GM19463 (cell line): ENCODE measurements around the gene EVL.

Experiments
- ATAC-seq: cut with Tn5 transposase; IDR thresholded peaks from one replicate; pipeline ENCODE4 v1.9.1; 2021; ENCODE audit warnings: mild to moderate bottlenecking, moderate library complexity; ENCODE audit not compliant: unreplicated experiment

EVL gene

DNA sequence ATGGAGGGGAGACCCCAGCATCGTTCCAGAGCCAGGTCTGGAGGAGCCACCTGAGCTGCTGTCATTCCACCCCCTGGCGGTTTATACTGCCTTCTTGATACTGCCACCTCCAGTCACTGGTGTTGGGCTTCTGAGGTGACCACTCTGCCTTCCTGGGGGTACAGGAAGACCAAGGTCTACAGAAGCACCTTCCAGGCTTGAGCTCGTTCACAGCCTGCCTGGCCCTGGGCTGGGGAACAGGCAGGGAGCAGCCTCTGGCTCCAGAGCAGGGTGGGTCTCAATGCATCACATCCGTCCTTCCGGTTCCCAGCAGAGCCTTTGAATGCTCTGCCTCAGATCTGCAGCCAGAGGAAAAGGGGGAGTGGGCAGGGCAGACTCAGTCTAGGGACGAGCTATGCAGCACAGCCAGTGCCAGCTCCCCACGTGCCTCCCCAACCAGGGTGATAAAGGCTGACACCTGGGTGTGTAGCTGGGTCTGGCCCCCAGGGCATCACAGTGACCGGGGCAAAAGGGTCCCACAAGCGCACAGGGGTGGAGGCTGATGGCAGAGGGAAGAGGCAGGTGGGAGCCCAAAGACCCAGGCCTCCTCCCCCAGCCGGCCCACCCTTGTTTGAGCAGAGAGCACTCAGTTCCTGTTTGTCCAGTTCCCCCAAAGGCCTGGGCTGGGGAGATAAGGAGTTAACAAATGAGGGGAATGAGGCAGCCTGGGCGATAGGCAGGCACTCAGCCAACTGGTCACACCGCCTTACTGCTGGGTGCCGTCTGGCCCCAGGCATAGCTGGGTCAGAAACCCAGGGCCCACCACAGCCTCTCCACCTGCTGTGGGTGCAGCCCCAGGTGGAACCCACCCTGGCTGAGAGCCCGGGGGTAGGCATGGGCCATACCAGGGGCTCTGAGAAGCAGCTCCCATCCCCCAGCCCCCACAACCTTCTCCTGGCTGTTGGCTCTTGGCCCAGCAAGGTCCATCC is 77.1 kb downstream of the EVL start:
- no peak for ATAC-seq

DNA sequence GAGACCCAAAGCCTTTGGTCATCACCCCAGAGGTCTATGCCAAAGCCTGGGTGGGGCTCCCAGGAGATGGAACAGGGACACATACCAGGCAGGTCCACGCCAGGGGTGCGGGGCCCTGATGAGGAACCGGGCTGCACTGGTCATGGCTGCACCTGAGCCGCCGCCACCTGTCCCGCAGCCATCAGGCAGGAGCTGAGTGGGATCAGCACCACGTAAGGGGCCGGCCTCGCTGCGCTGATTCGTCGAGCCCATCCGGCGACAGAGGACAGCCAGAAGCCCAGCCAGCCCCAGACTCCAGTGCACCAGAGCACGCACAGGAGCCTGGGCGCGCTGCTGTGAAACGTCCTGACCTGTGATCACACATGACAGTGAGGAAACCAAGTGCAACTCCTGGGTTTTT is 78.3 kb downstream of the EVL start:
- no peak for ATAC-seq

DNA sequence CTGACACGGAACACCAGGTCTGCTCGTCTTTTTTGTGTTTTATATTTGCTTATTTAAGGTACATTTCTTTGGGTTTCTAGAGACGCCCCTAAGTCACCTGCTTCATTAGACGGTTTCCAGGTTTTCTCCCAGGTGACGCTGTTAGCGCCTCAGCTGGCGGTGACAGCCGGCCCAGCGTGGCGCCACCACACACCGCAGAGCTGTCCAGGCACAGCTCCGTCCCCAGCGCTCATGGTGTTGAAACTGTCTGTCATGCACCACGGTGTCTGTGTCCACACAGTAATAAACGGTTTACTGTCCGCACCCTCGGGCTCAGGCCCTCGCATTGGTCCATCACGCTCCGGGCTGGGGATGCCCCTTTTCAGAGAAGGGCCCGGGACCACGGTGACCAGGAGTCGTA is 78.7 kb downstream of the EVL start:
- no peak for ATAC-seq

DNA sequence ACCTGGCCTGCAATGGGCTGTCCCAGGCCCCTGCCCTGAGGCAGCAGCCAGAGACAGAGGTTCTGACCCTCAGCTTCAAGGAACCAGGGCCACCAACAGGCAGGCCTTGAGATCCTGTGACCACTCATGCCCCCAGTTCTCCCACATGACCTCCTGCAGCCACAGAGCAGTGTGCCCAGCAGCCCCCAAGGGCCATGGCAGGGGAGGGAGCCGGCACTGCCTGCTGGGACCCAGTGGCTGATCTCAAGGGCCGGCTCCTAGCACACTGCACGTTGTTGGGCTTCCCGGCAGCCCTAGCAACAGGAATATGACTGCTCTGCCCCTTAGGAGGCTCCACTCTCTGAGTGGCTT is 79.4 kb downstream of the EVL start:
- no peak for ATAC-seq

DNA sequence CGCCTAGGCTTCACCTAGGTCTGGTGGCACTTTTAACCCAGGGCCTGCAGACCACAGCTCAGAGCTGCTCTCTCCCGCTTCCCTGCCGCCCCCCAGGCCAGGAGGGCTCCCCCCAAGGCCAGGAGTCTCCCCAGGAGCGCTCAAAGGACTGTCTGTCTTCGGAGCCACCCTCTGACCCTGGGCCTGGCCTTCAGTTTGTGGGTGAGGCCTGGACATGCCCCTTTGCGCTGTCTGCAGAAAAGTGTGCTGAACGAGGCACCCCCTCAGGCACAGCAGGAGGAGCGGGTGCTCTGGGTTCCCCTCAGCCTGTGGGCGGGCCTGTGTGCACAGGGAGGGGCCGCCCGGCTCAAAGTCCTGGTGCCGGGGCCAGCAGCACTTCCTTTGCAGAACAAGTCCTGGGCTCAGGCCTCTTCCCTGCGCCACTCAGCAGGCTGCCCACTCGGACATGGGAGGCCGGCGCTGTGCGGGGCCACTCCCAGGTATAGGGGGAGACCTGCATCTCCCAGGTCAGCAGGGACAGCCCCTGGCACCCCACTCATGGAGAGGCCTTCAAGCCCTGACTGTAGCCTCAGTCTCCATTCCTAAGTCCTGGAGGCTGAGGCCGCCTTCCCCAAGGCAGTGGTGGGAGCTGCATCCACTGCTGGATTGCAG is 79.9 kb downstream of the EVL start:
- no peak for ATAC-seq

DNA sequence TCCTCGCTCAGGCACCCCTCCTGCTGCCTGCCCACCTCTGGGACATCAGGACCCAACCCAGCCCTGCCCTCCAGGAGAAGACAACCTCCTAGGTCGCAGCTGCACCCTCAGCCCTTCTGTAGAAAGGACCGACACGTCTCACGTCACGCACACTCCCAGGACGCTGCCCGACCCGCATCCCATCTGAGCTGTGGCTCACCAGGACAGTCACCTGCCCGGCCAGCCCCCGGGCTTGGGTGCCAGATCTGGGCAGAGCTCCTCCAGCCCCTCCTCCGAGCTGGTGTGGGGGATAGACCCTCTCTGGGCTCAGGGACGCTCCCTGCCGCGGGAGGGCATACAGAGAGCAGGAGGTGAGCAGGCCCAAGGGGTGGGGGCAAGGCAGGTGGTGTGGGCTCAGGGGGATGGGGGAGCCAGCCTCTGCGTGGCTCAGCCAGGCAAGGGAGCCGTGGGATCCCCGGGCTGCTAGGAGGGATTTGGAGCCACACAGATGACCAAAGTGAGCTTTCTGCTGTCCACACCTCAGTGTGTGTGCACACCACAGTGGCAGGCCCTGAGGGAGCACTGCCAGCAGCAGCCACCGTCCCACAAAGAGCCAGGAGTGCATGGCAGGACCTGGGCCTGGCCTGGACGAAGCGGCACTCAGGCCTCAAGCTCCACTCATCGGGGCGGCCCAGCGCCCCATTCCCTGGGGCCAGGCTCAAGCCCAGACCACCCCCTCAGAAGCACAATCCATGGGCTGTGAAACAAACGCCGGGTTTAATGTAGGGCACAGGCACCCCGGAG is 80.7 kb downstream of the EVL start:
- ATAC-seq, result no peak

DNA sequence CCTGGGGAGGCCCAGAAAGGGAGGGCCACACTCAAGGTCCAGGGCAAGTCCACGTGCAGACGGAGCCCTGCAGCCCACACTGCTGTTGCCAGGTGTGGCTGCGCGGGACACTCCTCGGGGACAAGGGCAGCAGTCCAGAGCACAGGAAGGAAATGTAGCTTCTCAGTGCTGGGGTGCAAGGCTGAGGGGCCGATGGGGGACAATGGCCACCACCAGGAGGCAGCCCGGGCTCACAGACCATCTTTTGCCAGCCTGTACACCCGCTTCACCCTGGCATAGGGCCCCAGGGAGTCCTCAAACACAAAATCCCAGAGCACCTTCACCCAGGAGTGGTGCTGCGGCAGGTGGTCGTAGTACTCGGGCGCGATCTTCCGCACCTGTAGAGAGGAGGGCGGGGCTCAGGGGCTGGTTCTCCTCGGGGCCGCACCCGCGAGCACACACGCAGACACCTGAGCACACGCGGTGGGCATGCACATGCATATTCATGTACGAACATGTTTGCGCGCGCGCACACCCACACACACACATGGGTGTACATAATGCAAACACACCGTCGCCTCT is 81.4 kb downstream of the EVL start:
- ATAC-seq, result no peak

DNA sequence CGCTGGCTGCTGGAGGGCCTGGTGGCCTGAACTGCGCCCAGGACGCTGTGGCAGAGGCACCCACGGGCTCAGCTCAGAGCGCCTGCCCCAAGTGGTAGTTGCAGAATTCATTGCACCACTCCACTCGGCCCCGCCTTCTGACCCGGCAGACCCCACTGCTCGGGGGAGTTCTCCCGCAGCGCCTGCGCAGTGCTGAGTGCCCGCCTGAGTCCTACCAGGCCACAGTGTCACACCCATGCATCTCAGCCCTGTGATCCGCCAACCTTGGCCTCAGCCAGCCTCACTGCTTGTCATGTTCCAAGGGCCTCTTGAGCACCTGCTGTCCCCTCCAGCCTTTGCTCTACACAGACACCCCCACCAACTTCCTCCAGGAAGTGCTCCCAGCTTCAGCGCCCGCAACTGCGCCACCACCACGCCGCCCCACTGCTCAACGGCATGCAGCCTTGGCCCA is 82.0 kb downstream of the EVL start:
- ATAC-seq, result peak; percentile 51

DNA sequence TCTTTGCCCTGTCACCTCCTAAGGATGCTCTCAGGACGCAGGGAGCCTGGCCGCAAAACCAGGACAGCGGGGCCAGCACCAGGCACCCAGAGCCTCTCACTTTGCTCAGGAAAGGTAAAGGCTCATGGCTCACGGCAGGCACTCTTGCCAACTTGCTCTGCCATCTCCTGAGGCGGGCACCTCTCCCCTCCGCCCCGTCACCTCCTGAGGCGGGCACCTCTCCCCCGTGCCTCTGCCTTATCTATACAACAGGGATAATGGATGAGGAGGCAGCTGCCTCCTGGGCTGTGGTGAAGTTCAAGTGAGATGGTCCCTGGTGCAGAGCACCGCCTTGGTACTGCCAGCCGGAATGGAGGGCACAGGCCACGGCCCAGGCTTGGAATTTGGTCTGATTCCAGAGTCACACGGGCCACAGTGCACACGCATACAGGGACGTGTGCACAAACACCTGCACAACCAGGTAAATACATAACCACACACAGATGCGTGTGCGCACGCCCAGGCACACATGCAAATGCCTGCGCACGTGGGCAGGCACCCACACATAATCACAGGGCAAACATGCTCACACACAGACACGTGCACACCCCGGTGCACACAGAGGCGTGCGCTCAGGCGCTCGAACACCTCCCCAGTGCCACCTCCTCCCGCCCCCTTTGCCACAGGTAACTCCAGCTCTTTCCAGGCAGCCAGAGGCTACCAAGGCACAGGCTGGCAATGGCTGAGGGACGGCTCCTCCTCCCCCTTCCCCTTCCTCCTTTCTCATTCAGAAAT is 82.7 kb downstream of the EVL start:
- no peak for ATAC-seq

DNA sequence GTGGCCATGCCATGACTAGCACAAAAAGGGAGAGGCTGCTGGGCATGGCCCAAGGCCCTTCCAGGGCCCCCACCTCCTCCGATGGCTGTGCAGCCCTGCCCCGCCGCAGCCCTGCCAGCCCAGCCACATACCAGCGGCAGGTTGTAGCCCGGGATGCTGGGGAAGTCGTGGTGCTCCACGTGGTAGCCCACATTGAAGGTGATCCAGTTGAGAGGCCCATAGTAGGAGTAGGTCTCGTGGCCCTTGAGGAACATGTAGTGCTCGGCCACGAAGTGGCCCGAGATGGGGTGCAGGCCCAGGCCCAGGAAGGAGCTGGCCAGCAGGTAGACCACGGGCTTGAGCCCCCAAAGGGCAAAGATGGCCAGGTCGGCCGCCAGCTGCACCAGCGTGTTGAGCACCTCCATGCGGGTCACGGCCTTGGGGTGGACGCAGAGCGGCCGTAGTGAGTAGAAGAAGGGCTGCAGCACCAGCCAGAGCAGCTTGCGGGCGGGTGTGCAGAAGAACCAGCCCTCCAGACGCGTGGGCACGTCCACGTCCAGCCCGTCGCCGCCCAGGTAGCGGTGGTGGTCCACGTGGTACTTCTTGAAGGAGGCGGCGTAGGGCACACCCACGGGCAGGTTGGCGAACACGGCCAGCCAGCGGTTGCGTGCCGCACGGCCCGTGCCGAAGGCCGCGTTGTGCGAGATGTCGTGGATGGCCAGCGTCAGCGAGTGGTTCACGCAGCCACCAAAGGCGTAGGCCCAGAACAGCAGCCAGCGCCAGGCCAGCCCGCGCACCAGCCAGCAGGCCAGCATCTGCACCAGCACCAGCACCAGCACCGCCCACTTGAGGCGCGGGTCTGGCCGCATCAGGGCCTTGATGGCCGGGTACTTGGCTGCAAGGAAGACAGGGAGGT is 83.9 kb downstream of the EVL start:
- ATAC-seq, result no peak

DNA sequence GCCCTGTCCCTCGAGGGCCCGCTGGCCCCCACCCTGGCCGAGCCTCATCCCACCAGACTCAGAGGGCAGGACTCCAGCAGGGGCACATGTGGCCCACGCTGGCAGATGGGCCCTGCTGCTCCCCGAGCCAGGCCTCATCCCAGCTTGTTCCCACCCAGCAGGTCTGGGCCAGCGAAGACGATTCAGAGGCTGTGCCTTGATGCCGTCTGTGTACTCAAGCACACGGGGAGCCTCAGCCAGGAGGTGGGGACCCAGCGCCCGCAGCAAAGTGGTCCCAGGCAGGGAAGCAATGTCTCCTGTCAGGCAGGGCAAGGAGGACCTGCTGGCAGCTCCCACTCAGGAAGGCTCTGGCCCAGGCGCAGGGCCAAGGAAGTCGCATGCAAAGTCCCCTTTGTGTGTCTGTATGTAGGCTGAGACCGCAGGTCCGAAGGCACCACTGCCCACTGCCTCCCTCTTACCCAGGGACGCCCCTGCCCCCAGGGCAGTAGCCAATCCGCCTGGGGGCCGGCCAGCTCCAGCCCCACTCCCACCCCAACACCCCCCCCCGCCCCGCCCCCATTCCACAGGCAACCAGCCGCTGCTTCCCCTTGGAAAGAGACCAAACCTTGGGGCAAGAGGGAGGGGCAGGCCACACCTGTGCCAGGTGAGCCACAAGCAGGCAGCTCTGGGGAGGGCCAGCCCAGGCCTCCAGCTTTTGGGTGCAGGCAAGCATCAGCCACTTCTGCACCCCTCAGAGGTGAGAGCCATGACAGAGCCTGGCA is 84.8 kb downstream of the EVL start:
- ATAC-seq, result no peak

DNA sequence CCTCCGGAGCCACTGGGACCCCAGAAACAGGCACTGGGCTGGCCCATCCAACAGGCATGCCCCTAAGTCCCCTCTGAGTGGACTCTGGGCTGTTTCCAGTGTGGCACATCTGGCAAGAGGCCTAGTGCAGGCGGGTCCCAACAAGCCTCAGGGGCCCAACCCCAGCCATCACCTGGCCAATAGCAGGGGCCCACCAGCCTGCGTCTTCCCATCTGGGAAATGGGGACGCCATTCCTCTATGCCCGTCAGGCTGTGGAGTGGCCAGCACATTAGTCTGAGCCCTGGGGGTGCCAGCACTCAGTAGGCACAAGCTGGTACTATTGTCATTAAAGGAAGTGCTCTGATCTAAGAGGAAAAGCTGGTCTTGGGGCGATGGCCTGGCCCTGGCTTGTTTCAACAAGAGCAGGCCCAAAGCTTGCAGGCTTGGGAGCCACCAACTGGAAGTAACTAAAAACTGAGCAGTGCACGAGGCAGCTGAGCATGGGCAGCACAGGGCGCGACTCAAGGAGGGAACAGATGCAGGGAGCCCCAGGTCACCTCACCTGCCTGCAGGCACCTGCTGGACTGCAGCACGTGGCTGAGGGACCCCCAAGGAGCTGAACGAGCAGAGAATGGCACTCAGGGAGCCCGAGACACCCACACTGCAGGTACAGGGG is 85.8 kb downstream of the EVL start:
- ATAC-seq, result no peak

DNA sequence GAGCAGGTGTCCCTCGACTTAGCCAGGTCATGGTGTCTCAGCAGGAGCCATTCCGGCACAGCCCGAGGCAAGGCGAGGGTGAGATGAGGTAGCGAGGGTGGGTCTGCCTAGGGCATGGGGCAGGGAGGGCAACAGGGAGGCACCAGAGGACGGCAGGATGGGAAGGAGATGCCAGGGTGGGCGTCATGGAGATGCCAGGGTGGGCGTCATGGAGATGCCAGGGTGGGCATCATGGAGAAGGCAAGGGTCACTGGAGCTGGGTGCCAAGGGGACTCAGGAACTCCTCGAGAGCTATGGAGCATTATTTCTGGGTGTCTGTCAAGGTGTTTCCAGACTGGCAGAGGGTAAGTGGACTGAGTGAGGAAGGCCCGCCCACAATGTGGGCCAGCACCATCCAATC is 86.9 kb downstream of the EVL start:
- ATAC-seq, result no peak

DNA sequence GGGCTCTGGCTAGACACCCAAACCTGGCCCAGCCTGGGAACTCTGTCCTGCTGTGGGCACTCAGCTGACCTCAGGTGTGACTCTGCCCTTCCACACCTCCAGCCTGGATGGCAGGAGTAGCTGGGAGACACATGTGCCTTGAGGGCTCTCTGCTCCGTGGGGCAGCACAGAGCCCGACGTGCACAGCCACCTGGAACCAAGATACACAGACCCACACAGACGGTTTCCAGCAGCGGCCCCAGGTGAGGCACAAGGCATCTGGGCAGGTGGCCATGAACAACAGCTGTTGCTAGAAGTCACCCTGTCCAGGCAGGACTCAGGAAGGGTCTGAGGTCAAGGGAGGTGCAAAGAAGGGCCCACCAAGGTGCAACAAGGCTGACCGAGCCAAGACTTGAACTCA is 88.3 kb downstream of the EVL start:
- ATAC-seq, result no peak

DNA sequence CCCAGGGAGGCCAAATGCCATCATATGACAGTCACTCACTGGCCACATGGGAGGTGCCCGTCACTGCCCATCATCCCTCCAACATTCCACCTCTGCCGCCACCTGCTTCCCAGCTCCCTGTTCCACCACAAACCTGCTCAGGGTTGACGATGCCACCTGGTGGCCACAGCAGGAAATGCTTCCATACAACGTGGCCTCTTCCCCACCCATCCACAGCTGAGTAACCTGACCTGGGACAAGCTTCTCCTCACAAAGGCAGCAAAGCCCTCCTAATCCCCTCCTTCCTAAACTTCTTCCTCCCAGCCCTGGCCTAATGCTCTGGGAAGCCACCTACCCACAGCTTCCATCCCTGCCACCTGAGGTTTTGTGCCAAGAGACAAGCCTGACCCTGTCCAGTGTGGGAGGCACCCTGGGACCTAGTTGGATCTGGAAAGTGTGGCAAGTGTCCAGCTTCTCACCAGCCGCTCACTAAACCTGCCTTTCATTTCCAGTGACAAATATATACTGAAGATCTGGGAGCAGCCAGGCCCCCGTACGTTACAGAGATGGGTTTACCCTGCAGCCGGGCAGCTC is 89.9 kb downstream of the EVL start:
- ATAC-seq, result no peak

DNA sequence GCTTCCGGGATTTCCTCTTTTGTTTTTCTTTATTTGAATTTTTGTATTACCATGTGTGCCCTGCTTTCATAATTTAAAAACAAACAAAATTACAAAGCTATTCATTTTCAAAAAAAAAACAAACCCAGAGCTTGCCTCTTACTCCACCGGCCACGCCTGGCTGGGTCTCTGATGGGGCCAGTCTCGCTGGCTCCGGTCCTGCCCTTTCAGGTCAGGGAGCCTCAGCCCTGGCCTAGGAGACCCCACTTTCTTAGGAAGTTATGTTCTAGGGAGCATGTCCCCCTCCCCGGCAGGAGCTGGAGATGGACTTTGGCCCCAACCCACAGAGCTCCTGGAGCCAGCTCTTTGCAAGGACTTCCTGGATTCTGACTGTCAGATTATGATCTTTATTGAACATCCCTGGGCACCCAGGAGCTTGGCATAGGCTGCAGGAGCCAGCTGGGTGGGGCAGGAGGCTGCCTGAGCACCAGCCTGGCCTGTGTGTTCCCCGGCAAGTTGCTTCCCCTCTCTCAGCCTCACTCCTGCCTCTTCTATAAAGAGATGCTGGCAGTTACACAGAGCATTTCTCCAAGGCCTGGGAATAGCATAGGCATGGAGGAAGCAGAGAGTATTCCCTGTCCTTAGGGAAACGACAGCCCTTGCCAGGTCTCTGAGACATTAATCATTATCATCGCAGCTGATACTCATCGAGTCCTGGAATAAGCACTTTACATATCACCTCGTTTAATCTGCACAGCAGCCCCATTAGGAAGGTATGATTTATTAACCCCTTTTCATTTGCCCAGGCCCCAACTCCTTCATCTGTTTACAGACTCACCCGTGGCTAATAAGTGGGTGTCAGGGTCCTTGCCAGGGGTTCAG is 90.8 kb downstream of the EVL start:
- ATAC-seq, result no peak

DNA sequence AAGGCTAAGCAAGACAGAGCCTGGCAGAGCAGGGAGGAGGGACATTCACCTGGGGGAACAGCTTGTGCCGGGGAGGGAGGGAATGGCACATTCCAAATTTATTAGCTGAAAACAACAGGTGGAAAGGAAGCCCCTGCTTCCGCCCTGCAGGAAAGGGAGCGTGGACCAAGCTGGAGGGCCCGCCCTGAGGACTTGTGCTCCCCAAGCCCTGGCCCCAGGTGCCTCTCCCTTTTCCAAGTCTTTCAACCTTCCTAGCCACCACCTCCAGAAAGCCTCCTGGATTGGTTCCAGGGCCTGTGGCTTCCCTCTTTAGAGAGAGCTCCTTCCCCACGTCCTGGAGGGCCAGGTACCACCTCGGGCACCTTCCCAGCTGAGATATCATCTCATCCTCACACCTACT is 91.6 kb downstream of the EVL start:
- ATAC-seq, result no peak
